ENCODE measurements around the gene PRDX6.
"Not testable (repeated sequence)": the region's sequence is repeated elsewhere in the genome, so short reads cannot be mapped to it uniquely, and the experiment has no call there.

The PRDX6 gene

GRCh38 chr1:173459885-173460284 lies 17.2 kb upstream of the PRDX6 start:
- no peak overlapping the region for H3K4me3 ChIP-seq (ENCODE audit: low read length)
- no peak overlapping the region for H2BK5ac ChIP-seq (ENCODE audit: low read length)
- no peaks in the 10 kb centered on the region for H3K4me1 ChIP-seq (ENCODE audit: control insufficient read depth, low read depth, low read length)
- H3K18ac ChIP-seq (ENCODE audit: low read length), result no peak overlapping the region
- WGBS (ENCODE audit: extremely low coverage, insufficient coverage, low lambda C conversion rate), result no CpG with 5 or more reads among the region's 4 CpGs
- H4K5ac ChIP-seq (ENCODE audit: low read length), result no peak overlapping the region
- no peaks in the 10 kb centered on the region for H3K27me3 ChIP-seq (ENCODE audit: insufficient read depth, low read length, poor library complexity)
- no peak overlapping the region for H3K9ac ChIP-seq (ENCODE audit: low read length)
- H3K4ac ChIP-seq (ENCODE audit: low read depth, low read length), result no peak overlapping the region
- no peak overlapping the region for H2BK120ac ChIP-seq (ENCODE audit: low read depth, low read length)
- H2BK15ac ChIP-seq (replicated peaks; ENCODE audit: low read depth), result no peak overlapping the region
- no peak overlapping the region for H2AK5ac ChIP-seq (ENCODE audit: low read length)
- no peaks in the 10 kb centered on the region for H3K79me1 ChIP-seq (ENCODE audit: low read length)
- no peak overlapping the region for H3K56ac ChIP-seq (ENCODE audit: low read length)
- H3K79me2 ChIP-seq (ENCODE audit: control insufficient read depth, insufficient read depth, low read length), result no peaks in the 10 kb centered on the region
- H4K8ac ChIP-seq (ENCODE audit: low read depth, low read length), result no peak overlapping the region
- no peaks in the 10 kb centered on the region for H3K36me3 ChIP-seq (ENCODE audit: control insufficient read depth, insufficient read depth, low read length)
- H3K27ac ChIP-seq (ENCODE audit: low read depth, low read length), result no peak overlapping the region
- H3K23ac ChIP-seq (ENCODE audit: low read length), result no peak overlapping the region
- H3K4me2 ChIP-seq (ENCODE audit: low read length), result no peak overlapping the region
- DNase-seq, result no peak

DNA sequence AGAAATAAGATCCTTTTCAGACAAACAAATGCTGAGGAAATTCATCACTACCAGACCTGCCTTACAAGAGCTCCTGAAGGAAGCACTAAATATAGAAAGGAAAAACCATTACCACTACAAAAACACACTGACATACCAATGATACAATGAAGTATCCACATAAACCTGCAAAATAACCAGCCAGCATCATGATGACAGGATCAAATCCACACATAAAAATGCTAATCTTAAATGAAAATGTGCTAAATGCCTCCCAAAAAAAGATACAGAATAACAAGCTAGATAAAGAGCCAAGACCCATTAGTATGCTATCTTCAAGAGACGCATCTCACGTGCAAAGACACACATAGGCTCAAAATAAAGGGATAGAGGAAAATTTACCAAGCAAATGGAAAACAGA lies 14.5 kb upstream of the PRDX6 start:
- H3K4me2 ChIP-seq (ENCODE audit: low read length); H2BK15ac ChIP-seq (replicated peaks; ENCODE audit: low read depth); H3K18ac ChIP-seq (ENCODE audit: low read length); H3K4ac ChIP-seq (ENCODE audit: low read depth, low read length); H3K36me3 ChIP-seq (ENCODE audit: control insufficient read depth, insufficient read depth, low read length); H3K56ac ChIP-seq (ENCODE audit: low read length); H2BK5ac ChIP-seq (ENCODE audit: low read length); H4K5ac ChIP-seq (ENCODE audit: low read length); DNase-seq; H3K79me1 ChIP-seq (ENCODE audit: low read length); H3K27me3 ChIP-seq (ENCODE audit: insufficient read depth, low read length, poor library complexity); H3K4me1 ChIP-seq (ENCODE audit: control insufficient read depth, low read depth, low read length); H3K79me2 ChIP-seq (ENCODE audit: control insufficient read depth, insufficient read depth, low read length); H2BK120ac ChIP-seq (ENCODE audit: low read depth, low read length); H3K9ac ChIP-seq (ENCODE audit: low read length); H4K8ac ChIP-seq (ENCODE audit: low read depth, low read length); H2AK5ac ChIP-seq (ENCODE audit: low read length); H3K27ac ChIP-seq (ENCODE audit: low read depth, low read length); H3K4me3 ChIP-seq (ENCODE audit: low read length); H3K23ac ChIP-seq (ENCODE audit: low read length): not testable (repeated sequence)
- no CpG with 5 or more reads among the region's 2 CpGs for WGBS (ENCODE audit: extremely low coverage, insufficient coverage, low lambda C conversion rate)

DNA sequence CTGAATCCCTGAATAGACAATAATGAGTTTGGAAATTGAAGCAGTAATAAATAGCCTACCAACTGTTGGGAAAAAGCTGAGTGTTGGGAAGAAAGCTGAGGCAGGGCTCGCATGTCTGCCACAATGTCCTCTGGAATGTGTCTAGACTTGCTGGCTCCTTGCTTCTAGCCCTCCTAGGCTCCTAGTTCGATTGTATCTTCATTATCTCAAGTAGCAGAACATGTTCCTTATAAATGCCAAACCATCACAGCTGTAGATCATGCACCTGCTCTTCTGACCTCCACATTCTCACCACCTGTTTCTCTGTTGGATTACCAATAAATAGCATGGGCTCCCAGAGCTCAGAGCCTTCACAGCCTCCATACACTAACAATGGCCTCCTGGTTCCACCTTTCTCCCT lies 12.9 kb upstream of the PRDX6 start:
- H3K4ac ChIP-seq (ENCODE audit: low read depth, low read length); H3K27me3 ChIP-seq (ENCODE audit: insufficient read depth, low read length, poor library complexity): not testable (repeated sequence)

DNA sequence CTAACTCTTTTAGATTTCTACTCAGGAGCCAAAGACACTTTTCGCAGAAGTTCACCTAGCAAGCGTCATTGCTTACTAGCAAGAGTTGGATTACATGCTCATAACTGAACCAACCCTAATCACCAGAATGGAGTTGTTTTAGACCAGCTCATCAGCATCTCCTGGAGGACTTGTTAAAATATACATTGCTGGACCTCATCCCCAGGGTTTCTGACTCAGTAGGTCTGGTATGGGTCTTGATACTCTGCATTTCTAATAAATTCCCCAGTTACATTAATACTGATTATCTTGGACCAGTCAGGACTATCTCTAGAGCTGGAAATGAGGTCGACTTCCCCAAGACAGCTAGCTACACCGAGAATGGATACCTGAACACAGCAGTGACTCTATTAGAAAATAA lies 9.7 kb upstream of the PRDX6 start:
- no peak overlapping the region for H3K4me3 ChIP-seq (ENCODE audit: low read length)
- H3K79me1 ChIP-seq (ENCODE audit: low read length), result peaks cover 1% of the 10 kb centered on the region
- no peaks in the 10 kb centered on the region for H3K27me3 ChIP-seq (ENCODE audit: insufficient read depth, low read length, poor library complexity)
- no peaks in the 10 kb centered on the region for H3K79me2 ChIP-seq (ENCODE audit: control insufficient read depth, insufficient read depth, low read length)
- no peak overlapping the region for H3K9ac ChIP-seq (ENCODE audit: low read length)
- H2BK15ac ChIP-seq (replicated peaks; ENCODE audit: low read depth), result no peak overlapping the region
- no peak overlapping the region for H3K18ac ChIP-seq (ENCODE audit: low read length)
- H3K4ac ChIP-seq (ENCODE audit: low read depth, low read length), result no peak overlapping the region
- WGBS (ENCODE audit: extremely low coverage, insufficient coverage, low lambda C conversion rate), result no CpG with 5 or more reads among the region's 4 CpGs
- no peak for DNase-seq
- no peak overlapping the region for H2BK120ac ChIP-seq (ENCODE audit: low read depth, low read length)
- H3K23ac ChIP-seq (ENCODE audit: low read length), result no peak overlapping the region
- H3K4me1 ChIP-seq (ENCODE audit: control insufficient read depth, low read depth, low read length), result no peaks in the 10 kb centered on the region
- H2BK5ac ChIP-seq (ENCODE audit: low read length), result no peak overlapping the region
- no peak overlapping the region for H3K4me2 ChIP-seq (ENCODE audit: low read length)
- H3K27ac ChIP-seq (ENCODE audit: low read depth, low read length), result no peak overlapping the region
- H4K5ac ChIP-seq (ENCODE audit: low read length), result no peak overlapping the region
- no peaks in the 10 kb centered on the region for H3K36me3 ChIP-seq (ENCODE audit: control insufficient read depth, insufficient read depth, low read length)
- H3K56ac ChIP-seq (ENCODE audit: low read length), result no peak overlapping the region
- H2AK5ac ChIP-seq (ENCODE audit: low read length), result no peak overlapping the region
- no peak overlapping the region for H4K8ac ChIP-seq (ENCODE audit: low read depth, low read length)

More for the DNA sequence above, 12.9 kb upstream of the PRDX6 start:
- not testable (repeated sequence) for H3K56ac ChIP-seq (ENCODE audit: low read length); H3K23ac ChIP-seq (ENCODE audit: low read length); H2BK5ac ChIP-seq (ENCODE audit: low read length); H3K27ac ChIP-seq (ENCODE audit: low read depth, low read length); H2BK15ac ChIP-seq (replicated peaks; ENCODE audit: low read depth); H3K79me2 ChIP-seq (ENCODE audit: control insufficient read depth, insufficient read depth, low read length); H4K5ac ChIP-seq (ENCODE audit: low read length); H3K4me2 ChIP-seq (ENCODE audit: low read length); H3K9ac ChIP-seq (ENCODE audit: low read length); H3K79me1 ChIP-seq (ENCODE audit: low read length); H3K36me3 ChIP-seq (ENCODE audit: control insufficient read depth, insufficient read depth, low read length); H2BK120ac ChIP-seq (ENCODE audit: low read depth, low read length); DNase-seq; H3K4me3 ChIP-seq (ENCODE audit: low read length); H4K8ac ChIP-seq (ENCODE audit: low read depth, low read length); H3K18ac ChIP-seq (ENCODE audit: low read length); H2AK5ac ChIP-seq (ENCODE audit: low read length); H3K4me1 ChIP-seq (ENCODE audit: control insufficient read depth, low read depth, low read length)
- WGBS (ENCODE audit: extremely low coverage, insufficient coverage, low lambda C conversion rate), result no CpG with 5 or more reads among the region's 2 CpGs

DNA sequence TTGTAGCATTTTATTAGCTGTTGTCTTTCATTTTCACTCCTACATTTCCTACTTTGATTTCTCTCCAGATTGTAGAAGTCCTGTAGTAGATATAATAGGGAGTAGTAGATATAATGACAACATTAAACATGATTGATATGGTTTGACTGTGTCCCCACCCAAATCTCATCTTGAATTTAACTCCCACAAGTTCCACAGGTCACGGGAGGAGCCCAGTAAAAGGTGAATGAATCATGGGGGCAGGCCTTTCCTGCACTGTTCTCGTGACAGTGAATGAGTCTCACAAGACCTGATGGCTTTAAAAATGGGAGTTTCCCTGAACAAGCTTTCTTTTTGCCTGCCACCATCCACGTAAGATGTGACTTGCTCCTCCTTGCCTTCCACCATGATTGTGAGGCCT lies 7.5 kb upstream of the PRDX6 start:
- H2AK5ac ChIP-seq (ENCODE audit: low read length), result no peak overlapping the region
- H3K79me1 ChIP-seq (ENCODE audit: low read length), result peaks cover 3% of the 10 kb centered on the region
- DNase-seq, result no peak
- no peak overlapping the region for H2BK15ac ChIP-seq (replicated peaks; ENCODE audit: low read depth)
- no peaks in the 10 kb centered on the region for H3K36me3 ChIP-seq (ENCODE audit: control insufficient read depth, insufficient read depth, low read length)
- no peak overlapping the region for H3K27ac ChIP-seq (ENCODE audit: low read depth, low read length)
- H2BK120ac ChIP-seq (ENCODE audit: low read depth, low read length), result no peak overlapping the region
- no peak overlapping the region for H4K8ac ChIP-seq (ENCODE audit: low read depth, low read length)
- no peak overlapping the region for H3K23ac ChIP-seq (ENCODE audit: low read length)
- no peak overlapping the region for H3K9ac ChIP-seq (ENCODE audit: low read length)
- H3K27me3 ChIP-seq (ENCODE audit: insufficient read depth, low read length, poor library complexity), result no peaks in the 10 kb centered on the region
- no peak overlapping the region for H3K4ac ChIP-seq (ENCODE audit: low read depth, low read length)
- no peak overlapping the region for H3K4me3 ChIP-seq (ENCODE audit: low read length)
- H3K4me1 ChIP-seq (ENCODE audit: control insufficient read depth, low read depth, low read length), result no peaks in the 10 kb centered on the region
- H3K4me2 ChIP-seq (ENCODE audit: low read length), result no peak overlapping the region
- H4K5ac ChIP-seq (ENCODE audit: low read length), result no peak overlapping the region
- no peaks in the 10 kb centered on the region for H3K79me2 ChIP-seq (ENCODE audit: control insufficient read depth, insufficient read depth, low read length)
- no peak overlapping the region for H2BK5ac ChIP-seq (ENCODE audit: low read length)
- H3K56ac ChIP-seq (ENCODE audit: low read length), result no peak overlapping the region
- no CpG with 5 or more reads among the region's 3 CpGs for WGBS (ENCODE audit: extremely low coverage, insufficient coverage, low lambda C conversion rate)
- H3K18ac ChIP-seq (ENCODE audit: low read length), result no peak overlapping the region

DNA sequence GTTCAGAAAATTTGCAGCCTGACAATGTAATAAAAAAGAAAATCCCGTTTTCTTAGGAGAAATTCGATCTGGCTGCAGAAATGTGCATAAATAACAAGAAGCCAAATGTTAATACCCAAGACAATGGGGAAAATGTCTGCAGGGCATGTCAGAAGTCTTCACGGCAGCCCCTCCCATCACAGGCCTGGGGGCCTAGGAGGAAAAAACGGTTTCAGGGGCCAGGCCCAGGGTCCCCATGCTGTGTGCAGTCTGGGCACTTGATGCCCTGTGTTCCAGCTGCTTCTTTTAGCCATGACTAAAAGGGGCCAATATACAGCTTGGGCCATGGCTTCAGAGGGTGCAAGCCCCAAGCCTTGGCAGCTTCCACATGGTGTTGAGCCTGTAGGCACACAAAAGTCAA lies 6.5 kb upstream of the PRDX6 start:
- Histone ChIP-seq H3K4me2 (ENCODE audit: low read length) (no peak overlapping the region), H3K18ac (ENCODE audit: low read length) (no peak overlapping the region), H2BK120ac (ENCODE audit: low read depth, low read length) (no peak overlapping the region), H2BK15ac (replicated peaks; ENCODE audit: low read depth) (no peak overlapping the region), H3K23ac (ENCODE audit: low read length) (no peak overlapping the region), H4K5ac (ENCODE audit: low read length) (no peak overlapping the region), H2AK5ac (ENCODE audit: low read length) (no peak overlapping the region), H3K79me2 (ENCODE audit: control insufficient read depth, insufficient read depth, low read length) (no peaks in the 10 kb centered on the region), H3K79me1 (ENCODE audit: low read length) (peaks cover 3% of the 10 kb centered on the region), H2BK5ac (ENCODE audit: low read length) (no peak overlapping the region), H3K4me1 (ENCODE audit: control insufficient read depth, low read depth, low read length) (no peaks in the 10 kb centered on the region), H3K9ac (ENCODE audit: low read length) (no peak overlapping the region), H3K4me3 (ENCODE audit: low read length) (no peak overlapping the region), H3K56ac (ENCODE audit: low read length) (no peak overlapping the region), H3K36me3 (ENCODE audit: control insufficient read depth, insufficient read depth, low read length) (no peaks in the 10 kb centered on the region), H3K27ac (ENCODE audit: low read depth, low read length) (no peak overlapping the region), H3K27me3 (ENCODE audit: insufficient read depth, low read length, poor library complexity) (no peaks in the 10 kb centered on the region), H3K4ac (ENCODE audit: low read depth, low read length) (no peak overlapping the region), H4K8ac (ENCODE audit: low read depth, low read length) (no peak overlapping the region)
- no peak for DNase-seq
- WGBS (ENCODE audit: extremely low coverage, insufficient coverage, low lambda C conversion rate), result no CpG with 5 or more reads among the region's 4 CpGs

All from mesendoderm (in vitro differentiated cells).